ENCODE results near the gene AGPAT2.

Gene AGPAT2

GRCh38 chr9:136687721-136688223 is 515 bp upstream of the AGPAT2 start:
- DNase-seq = no peak

GRCh38 chr9:136686534-136686793 is 793 bp downstream of the AGPAT2 start:
- no peak for DNase-seq

GRCh38 chr9:136685790-136686533 is 1.3 kb downstream of the AGPAT2 start:
- DNase-seq = no peak

- no peak for DNase-seq
Observed at GRCh38 chr9:136685216-136685615, 2.0 kb downstream of the AGPAT2 start.

- no peak for DNase-seq
Observed at GRCh38 chr9:136684799-136685198, 2.5 kb downstream of the AGPAT2 start.

- no peak for DNase-seq
Observed at GRCh38 chr9:136684339-136684738, 2.9 kb downstream of the AGPAT2 start.

- DNase-seq = no peak
Observed at GRCh38 chr9:136683755-136684154, 3.5 kb downstream of the AGPAT2 start.

GRCh38 chr9:136683173-136683745 is 4.0 kb downstream of the AGPAT2 start:
- DNase-seq = no peak

- DNase-seq = no peak
Observed at GRCh38 chr9:136682710-136683109, 4.5 kb downstream of the AGPAT2 start.

- no peak for DNase-seq
Observed at GRCh38 chr9:136681945-136682699, 5.1 kb downstream of the AGPAT2 start.

- DNase-seq = no peak
Observed at GRCh38 chr9:136681029-136681428, 6.2 kb downstream of the AGPAT2 start.

- DNase-seq = no peak
Observed at GRCh38 chr9:136679431-136679941, 7.8 kb downstream of the AGPAT2 start.

- no peak for DNase-seq
Observed at GRCh38 chr9:136678624-136679023, 8.6 kb downstream of the AGPAT2 start.

- no peak for DNase-seq
Observed at GRCh38 chr9:136678034-136678433, 9.2 kb downstream of the AGPAT2 start.

- DNase-seq = no peak
Observed at GRCh38 chr9:136676920-136677686, 10.2 kb downstream of the AGPAT2 start.

GRCh38 chr9:136676297-136676794 is 10.9 kb downstream of the AGPAT2 start:
- DNase-seq = no peak

GRCh38 chr9:136675477-136676296 is 11.6 kb downstream of the AGPAT2 start:
- DNase-seq = no peak

- no peak for DNase-seq
Observed at GRCh38 chr9:136674786-136675349, 12.4 kb downstream of the AGPAT2 start.

- DNase-seq = no peak
Observed at GRCh38 chr9:136673975-136674785, 13.1 kb downstream of the AGPAT2 start.

- DNase-seq = no peak
Observed at GRCh38 chr9:136673088-136673974, 13.9 kb downstream of the AGPAT2 start.

All from NCI-H526 treated with DMSO at 0.1 percent for 48 hours (cell line).